ENCODE results near the gene PLCH2. TPM values are rescaled to one million over a fixed set of nuclear protein-coding genes. Genes with fewer than 3 reads are reported as not detected.
A peak's percentile ranks its signal among the peaks of the same experiment; 100 is the strongest.

The PLCH2 gene
- total and polyA plus RNA-seq, 2 donors (not counting 1 experiment from before 2014, with no cell fraction given), result 20.0 to 34.9 TPM

DNA sequence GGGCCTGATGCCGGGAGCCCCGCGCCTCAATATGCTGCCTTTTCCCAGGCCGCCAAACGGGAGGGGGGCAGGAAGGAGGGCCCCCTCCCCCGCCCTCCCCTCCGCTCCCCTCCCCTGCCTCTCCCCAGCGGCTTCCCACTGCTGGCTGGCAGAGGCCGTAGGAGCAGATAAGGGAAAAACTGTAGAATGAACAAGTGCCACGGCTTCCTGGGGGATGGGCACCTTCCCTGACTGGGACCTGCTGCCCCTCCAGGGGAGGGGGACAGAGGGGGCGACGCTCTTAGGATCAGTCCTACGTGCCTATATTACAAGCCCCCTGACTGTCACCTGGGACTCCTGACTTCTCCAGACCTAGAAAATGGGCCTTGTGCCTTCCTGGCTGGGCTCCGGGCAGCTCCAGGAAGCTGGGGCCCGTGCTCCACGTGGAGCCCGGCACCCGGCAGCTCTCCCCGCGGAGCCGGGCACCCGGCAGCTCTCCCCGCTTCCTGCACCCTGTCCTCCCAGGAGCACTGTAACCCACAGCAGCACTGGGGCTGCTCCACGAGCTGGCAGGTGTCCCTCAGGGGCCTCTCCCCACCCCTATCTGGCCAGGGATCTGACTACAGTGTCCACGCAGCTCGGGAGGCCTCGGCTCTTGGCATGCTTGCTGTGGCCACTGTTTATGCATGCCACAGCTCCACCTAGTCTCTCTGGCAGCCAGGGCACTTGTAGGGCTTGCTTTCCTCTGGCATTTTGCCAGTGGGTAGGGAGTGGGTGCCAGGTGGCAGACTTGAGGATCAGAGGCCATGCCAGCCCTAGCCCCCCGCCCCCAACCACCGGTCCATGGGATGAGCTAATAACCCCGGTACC, 54.6 kb downstream of the PLCH2 start:
- Histone ChIP-seq H3K36me3 (replicated peaks in 1 of 2; ENCODE audit: control extremely low read depth in 1 of 2, control insufficient read depth in 1 of 2, extremely low read depth in 1 of 2, insufficient read depth in 2 of 2, low read length in 1 of 2) (no peaks in the 10 kb centered on the region), H3K4me2 (replicated peaks; ENCODE audit: low read depth, low read length, poor library complexity, severe bottlenecking) (peak overlapping the region; percentile 96), H2AFZ (ENCODE audit: insufficient read depth, low read depth, low read length, poor library complexity, severe bottlenecking) (peak overlapping the region; percentile 22), H4K20me1 (ENCODE audit: control insufficient read depth, insufficient read depth, low read length, poor library complexity, severe bottlenecking) (peaks cover 20% of the 10 kb centered on the region), H3K27ac (ENCODE audit: low read length in 2 of 2) (no peak overlapping the region), H3K79me2 (ENCODE audit: control insufficient read depth, insufficient read depth, low read length) (peaks cover 9% of the 10 kb centered on the region), H3K9ac (ENCODE audit: low read length) (peak overlapping the region; percentile 58), H3K9me3 (ENCODE audit: control extremely low read depth in 1 of 3, control insufficient read depth in 2 of 3, insufficient read depth in 1 of 3, low read length in 2 of 3) (peaks cover 0 to 11% (median 0%) of the 10 kb centered on the region in 3 donors), H3K27me3 (replicated peaks in 1 of 4; ENCODE audit: control extremely low read depth in 1 of 4, control insufficient read depth in 3 of 4, insufficient read depth in 4 of 4, low read length in 3 of 4) (peaks cover 0 to 53% (median 21%) of the 10 kb centered on the region in 4 experiments), H3K4me3 (ENCODE audit: control extremely low read depth in 1 of 5, extremely low read depth in 1 of 5, insufficient read depth in 1 of 5, low read depth in 2 of 5, low read length in 4 of 5) (peak overlapping the region in 3 of 5 experiments; percentile 48 to 61 (median 53)), H3K4me1 (ENCODE audit: control insufficient read depth in 2 of 2, insufficient read depth in 2 of 2, low read length in 2 of 2) (peaks cover 27 to 34% of the 10 kb centered on the region in 2 donors)
- CTCF ChIA-PET, result interaction anchor here (0.9 to 1.5 kb wide), 3 partner anchors 15 to 55 kb away, joined by 3 read pairs; no protein-coding TSS in a partner anchor
- ATAC-seq (ENCODE audit: low read depth) (no peak), DNase-seq (peak; percentile 46)
- POLR2A ChIA-PET, result interaction anchor here (0.6 to 1.4 kb wide), 6 partner anchors 14 to 123 kb away, joined by 3 to 7 read pairs (median 4); no protein-coding TSS in a partner anchor
- TF ChIP-seq, protein P1, sequence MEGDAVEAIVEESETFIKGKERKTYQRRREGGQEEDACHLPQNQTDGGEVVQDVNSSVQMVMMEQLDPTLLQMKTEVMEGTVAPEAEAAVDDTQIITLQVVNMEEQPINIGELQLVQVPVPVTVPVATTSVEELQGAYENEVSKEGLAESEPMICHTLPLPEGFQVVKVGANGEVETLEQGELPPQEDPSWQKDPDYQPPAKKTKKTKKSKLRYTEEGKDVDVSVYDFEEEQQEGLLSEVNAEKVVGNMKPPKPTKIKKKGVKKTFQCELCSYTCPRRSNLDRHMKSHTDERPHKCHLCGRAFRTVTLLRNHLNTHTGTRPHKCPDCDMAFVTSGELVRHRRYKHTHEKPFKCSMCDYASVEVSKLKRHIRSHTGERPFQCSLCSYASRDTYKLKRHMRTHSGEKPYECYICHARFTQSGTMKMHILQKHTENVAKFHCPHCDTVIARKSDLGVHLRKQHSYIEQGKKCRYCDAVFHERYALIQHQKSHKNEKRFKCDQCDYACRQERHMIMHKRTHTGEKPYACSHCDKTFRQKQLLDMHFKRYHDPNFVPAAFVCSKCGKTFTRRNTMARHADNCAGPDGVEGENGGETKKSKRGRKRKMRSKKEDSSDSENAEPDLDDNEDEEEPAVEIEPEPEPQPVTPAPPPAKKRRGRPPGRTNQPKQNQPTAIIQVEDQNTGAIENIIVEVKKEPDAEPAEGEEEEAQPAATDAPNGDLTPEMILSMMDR (IDR thresholded peaks at IDR 0.05), result no peak
- TF ChIP-seq EZH2 (IDR thresholded peaks at IDR 0.05; ENCODE audit: borderline replicate concordance, insufficient read depth, low read depth, low read length, poor library complexity, severe bottlenecking), result no peak
- Mint-ChIP-seq H3K4me3 (peak overlapping the region; percentile 47), H3K27ac (no peak overlapping the region), H3K9me3 (ENCODE audit: insufficient read depth) (no peaks in the 10 kb centered on the region), H3K4me1 (peaks cover 21% of the 10 kb centered on the region), H3K27me3 (peaks cover 11% of the 10 kb centered on the region)
- intact Hi-C loops (cut with micrococcal nuclease), result no loop called here
- WGBS (ENCODE audit: insufficient coverage), result 6% methylated on average over 17 of the region's 30 CpGs

Measured in B cell (primary cell).